GM18511 (cell line): ENCODE measurements around the gene KDELR1.
"Not testable (repeated sequence)": the region's sequence is repeated elsewhere in the genome, so short reads cannot be mapped to it uniquely, and the experiment has no call there.

Experiments used
- ATAC-seq: cut with Tn5 transposase; IDR thresholded peaks from one replicate; pipeline ENCODE4 v1.9.1; 2021; ENCODE audit warnings: mild to moderate bottlenecking, moderate library complexity; ENCODE audit not compliant: unreplicated experiment

The KDELR1 gene

DNA sequence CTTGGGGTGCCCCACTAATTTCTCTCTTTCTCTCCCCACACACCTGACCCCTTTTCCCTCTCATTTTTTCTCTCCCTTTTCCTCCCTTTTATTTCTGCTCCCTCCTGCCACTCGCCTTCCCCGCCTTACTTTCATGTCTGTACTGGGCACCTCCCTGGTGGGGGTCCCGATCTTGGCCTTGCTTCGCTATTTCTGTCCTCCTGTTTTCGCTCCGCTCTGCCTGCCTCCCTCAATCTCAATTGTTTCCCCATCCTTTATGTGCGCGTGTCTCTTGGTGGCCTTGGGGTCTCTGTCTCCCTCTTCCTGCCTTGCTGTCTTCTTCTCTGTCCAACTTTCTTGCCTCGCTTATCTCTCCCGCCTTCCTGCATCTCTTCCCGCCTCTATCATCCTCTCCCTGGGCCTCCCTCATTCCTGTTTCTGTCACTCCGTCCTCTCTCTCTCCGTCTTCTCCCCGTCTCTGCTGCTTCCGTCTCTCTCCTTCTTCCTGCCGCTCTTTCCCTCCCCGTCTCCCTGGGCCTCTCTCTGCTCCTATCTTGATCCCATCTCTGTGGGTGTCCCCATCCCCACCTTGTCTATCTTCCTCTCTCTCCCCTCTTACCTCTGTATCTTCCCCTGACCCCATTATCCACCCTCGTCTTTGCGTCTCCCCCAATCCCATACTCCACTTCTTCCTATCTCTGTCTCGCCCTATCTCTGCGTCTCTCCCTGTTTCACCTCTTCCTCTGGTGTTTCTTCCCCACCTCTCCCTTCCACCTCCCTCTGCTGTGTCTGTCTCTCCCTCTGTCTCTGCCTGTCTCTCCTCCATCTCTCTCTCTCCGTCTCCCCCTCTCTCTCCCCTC lies 6.1 kb upstream of the KDELR1 start:
- ATAC-seq, result no peak

DNA sequence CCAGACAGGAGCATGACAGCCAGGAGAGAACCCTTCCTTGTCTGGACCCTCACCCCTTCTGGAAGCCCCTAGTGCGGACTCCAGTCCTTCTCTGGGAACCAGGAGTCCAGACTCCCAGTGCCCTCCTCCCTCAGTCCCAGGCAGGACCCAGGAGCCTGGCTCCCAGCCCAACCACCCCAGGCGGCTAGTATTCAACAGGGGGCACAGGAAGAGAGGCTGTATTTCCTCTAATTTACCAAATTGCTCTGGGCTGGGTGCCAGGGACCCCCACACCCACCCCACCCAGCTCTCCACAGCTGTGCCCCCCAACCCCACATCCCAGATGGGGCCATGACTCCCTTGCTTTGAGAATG lies 5.4 kb upstream of the KDELR1 start:
- no peak for ATAC-seq

DNA sequence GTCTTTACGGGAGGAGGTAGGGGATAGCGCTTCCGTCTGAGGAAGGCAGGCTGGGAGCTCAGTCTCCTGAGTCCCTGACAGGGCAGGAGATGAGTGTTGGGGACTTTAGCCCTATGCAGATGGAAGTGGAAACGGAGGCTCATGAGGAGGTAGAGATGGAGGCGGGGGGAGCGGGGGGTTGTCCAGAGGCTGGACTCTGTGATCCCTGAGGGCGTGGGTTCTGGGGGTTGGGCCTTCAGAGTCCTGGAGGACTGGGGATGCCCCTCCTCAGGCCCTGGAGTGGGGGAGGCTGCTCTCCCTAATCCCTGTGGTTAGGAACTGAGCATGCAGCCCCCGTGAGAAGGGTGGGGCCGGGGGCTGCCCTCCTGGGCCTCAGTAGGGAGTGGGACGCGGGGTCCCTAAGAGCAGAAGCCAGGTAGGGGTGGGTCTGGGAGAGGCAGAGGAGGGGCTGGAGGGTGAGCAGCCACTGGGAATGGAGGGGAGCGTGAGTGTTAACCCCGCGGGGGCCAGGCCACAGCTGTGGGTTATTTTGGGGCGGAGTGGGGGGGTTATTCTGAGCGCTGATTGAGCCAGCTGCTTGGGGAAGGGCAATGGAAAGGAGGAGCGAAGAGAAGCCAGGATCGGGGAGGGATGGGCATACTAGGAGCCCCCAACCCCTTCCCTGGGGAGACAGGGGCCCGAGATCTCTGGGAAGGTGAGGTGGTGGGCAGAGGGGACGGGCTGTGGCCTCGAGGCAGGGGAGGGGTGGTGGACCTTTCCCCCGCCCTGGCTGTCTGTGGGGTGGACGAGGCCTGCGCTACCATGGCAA lies 4.9 kb upstream of the KDELR1 start:
- no peak for ATAC-seq

DNA sequence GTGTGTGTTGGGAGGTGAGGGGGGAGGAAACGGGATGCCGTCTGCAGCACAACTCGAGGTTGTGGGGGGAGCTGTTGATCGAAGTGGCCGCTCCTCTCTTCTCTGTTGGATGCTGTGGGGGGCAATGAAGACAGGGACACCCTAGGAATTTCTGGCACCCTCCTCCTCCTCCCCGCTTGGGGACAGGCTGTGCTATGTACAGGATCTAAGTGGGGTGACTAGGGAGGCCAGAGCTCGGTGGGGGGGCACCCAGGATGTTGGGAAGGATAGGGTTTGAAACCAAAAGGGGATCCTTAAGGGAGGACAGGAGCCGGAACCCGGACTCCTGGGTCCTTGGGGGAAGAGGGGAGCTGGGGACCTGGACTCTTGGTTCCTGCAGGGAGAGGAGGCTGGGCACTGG lies 4.1 kb upstream of the KDELR1 start:
- ATAC-seq, result no peak

DNA sequence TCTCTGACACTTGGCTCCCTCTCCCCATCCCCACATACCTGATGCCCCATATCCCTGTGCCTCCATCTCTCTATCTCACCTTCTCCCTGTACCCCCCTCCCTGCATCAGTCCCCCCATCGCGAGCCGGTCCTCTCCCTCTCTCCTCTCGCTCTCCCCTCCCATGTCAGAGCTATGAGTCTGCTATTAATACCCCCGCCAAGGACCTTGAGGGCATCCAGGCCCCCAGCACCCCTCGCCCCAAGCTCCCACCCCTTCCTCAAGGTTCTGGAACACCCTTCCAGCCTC lies 3.8 kb upstream of the KDELR1 start:
- no peak for ATAC-seq

DNA sequence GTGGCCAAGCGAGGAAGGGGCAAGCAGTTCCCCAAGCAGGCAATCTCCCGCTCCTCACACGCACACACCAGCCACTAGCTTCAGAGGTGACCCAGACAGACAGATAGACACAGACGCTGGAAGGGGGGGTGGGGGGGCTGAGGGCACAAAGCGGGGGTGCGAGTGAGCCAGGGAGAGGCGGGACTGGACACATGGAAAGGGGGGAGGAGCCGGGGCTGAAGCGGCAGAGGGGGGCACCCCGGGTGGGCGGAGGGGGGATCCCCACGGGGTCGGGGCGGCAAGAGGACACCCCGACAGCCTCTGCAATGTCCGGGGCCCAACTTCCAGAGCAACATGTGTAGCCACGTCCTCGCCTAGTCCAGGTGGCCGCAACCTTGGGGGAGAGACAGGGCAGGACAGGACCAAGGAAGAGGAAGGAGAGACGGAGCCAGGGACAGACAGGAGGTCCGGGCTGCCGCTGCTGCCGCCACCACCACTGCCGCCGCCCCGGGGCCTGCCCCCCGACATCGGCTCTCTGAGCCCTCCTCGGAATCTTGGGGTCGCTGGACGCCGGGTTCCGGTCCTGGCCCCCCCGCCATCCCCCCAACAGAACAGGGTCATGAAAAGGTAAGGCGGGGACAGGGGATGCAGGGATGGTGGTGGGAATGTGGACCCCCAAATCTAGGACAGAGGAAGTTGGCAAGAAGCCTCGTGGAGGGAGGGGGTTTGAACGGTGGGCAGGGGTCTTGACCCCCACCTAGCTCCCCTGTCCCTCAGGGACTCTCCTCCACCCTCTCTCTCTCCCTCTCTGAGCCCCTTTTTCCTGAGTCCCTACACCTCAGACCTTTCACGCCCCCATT lies 3.2 kb upstream of the KDELR1 start:
- no peak for ATAC-seq

DNA sequence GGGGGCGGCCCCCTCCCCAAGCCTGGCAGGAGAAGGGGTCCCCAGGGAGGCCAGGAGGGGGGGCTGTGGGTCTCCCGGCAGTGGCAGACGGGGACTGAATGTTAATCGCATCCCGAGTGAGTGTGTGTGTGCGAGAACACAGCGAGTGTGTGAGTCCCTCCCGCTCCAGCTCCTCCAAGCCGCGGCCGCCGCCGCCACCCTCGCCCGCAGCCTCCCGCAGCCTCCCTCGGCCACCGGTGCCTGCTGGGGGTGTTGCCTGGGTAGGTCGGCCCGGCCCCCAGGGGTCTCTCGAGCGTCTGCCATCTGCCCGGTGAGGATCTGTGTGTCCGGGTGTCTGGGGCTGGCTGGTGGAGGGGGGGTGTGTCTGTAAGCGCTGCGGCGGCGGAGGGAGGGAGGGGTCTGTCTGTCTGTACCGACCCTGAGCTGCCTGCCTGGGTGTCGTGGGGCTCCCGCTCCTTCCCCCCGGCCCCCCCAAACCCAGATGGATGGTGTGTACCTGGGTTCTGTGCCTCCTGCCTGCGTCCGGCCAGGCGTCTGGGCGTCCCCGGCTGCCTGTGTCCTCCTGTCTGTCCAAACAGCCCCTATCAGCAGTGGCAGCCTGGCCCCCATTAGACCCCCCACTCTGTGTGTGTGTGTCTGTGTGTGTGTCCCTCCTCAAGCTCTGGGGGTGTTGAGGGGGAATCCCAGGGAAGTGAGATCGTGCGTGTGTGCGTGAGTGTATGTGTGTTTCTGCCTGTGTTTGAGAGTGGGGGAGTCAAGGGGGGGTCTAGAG lies 2.4 kb upstream of the KDELR1 start, which contains the start of gene GRIN2D:
GRIN2D (plus strand) TSS at position 110 of the 772 bp plus-strand sequence. CDS start 4,725 bp downstream, outside the sequence.
- no peak for ATAC-seq

DNA sequence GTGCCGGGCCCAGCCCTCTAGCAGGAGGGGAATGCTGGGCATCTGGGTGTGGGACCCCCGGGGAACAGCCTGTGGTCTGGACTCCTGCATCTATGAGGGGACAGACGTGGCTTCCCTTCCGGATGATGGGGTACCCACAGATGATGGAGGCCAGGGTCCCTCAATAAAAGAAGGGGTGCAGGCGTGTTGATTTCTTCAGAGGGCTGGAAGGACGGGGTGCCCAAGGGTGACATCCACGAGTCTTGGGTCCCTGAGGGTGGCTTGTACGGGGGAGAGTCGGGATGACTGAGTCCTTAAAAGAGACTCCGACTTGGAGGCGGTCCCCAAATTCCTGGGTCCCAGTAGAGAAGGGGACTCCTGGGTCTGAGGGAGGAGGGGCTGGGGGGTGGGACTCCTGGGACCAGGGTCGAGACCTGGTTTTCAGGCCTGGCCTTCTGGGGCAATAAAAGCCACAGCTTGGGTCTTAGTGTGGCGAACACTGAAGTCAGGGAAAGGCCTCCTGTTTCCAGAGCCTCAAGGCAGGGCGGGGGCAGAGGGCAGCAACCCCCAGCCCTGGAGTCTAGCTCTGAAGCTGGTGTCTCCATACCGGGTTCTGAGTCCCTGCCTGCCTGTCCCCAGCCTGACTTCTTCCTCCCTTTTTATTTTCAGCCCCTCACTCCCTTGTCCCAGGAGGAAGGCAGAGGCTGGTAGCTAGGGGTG lies 1.7 kb upstream of the KDELR1 start:
- no peak for ATAC-seq

DNA sequence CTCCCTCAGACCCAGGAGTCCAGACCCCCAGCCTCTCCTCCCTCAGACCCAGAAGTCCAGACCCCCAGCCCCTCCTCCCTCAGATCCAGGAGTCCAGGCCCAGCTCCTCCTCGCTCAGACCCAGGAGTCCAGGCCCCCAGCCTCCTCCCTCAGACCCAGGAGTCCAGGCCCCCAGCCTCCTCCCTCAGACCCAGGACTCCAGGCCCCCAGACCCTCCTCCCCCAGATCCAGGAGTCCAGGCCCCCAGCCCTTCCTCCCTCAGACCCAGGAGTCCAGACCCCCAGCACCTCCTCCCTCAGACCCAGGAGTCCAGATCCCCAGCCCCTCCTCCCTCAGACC lies 624 bp upstream of the KDELR1 start:
- not testable (repeated sequence) for ATAC-seq

DNA sequence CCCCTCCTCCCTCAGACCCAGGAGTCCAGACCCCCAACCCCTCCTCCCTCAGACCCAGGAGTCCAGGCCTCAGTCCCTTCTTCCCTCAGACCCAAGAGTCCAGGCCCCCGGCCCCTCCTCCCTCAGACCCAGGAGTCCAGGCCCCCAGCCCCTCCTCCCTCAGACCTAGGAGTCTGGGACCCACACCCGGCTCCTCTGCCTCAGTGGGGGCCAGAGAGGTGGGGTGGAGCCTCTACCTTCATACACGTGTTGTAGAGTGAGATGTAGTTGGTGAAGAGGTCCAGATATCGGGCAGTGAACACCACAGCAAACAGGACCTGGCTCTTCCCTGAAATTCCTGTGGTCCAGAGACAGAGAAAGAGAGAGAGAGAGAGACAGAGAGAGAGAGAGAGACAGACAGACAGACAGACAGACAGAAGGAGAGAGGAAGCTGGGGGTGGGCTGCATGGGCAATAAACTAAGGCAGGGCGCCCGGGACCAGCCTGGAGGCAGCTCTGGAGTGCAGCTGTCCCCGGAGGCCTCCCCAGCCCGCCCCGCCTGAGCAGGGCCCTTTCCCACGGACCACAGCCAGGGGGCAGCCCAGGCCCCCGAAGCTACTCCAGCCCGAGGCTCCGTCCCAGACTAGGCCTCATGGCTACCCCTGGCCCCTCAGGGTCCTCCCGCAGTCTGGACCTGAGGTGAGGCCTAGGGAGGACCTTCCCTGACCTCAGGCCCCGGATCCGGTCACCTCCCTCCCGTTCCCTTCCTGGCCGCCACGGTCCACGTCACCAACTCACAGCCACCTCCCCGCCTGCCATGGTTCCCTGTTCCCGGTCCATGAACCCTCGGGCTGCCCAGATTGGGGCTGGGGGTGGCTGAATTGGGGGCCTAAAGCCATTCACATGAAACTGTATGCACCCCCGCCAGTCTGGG lies 907 bp downstream of the KDELR1 start:
- ATAC-seq, result no peak

DNA sequence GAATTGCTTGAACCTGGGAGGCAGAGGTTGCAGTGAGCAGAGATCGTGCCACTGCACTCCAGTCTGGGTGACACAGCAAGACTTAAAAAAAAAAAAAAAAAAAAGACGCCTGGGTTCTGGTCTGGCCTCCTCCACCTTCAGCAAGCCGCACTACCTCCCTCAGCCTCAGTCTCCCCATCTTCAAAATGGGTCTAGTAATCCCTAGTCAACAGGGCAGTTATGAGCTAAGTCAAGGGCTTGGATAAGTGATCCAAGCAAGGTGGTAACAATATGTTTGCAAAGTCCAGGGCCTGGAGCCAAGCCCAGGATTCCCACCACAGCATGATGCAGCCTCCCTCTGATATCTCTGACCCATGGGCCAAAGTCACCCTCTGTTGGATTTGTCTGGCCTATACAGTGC lies 4.4 kb downstream of the KDELR1 start:
- ATAC-seq, result no peak

DNA sequence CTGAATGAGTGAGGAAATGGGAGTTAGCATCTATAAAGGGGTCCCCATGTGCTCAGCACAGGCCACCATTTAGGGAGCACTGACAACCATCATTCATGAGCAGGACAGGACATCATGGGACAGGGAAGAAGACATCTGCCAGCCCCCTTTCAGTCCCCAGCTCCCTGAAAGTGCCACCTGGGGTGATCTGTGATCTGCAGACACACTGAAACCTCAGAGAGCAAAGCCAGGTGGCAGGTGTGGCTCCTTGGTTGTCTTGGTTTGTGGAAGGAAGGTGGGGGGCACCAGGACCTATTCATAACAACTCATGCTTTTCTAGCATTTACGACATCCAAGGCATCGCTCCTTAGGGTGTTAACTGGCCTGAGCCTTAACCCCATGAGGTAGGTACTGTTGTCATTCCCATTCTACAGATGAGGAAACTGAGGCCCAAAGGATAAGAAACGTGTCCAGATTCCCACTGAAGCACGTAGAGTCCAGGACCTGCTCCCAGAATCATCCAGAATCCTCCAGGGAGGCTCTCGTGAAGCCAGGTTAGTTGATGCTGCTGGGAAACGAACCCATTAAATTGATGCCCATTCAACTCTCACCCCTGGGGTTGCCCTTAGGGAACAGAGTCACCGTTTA lies 5.8 kb downstream of the KDELR1 start:
- ATAC-seq, result no peak

DNA sequence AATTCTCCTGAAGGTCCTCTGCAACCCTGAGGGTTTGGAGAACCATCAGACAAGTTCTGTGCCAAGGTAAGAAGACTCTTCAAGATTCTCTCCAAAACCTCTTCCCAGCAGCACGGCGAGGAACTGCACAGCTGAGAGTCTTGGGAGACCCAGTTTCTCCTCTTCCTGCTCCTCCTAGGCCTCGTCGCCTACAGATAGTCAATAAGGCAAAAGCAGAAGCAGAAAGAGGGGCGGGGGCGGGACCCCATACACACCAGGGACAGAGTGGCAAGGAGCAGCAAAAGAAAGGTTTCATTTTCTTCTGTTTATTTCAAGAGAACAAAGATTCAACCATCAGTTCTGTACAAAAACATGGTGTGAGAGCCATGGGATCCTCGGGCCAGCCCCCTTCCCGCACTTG lies 9.1 kb downstream of the KDELR1 start:
- ATAC-seq, result no peak

DNA sequence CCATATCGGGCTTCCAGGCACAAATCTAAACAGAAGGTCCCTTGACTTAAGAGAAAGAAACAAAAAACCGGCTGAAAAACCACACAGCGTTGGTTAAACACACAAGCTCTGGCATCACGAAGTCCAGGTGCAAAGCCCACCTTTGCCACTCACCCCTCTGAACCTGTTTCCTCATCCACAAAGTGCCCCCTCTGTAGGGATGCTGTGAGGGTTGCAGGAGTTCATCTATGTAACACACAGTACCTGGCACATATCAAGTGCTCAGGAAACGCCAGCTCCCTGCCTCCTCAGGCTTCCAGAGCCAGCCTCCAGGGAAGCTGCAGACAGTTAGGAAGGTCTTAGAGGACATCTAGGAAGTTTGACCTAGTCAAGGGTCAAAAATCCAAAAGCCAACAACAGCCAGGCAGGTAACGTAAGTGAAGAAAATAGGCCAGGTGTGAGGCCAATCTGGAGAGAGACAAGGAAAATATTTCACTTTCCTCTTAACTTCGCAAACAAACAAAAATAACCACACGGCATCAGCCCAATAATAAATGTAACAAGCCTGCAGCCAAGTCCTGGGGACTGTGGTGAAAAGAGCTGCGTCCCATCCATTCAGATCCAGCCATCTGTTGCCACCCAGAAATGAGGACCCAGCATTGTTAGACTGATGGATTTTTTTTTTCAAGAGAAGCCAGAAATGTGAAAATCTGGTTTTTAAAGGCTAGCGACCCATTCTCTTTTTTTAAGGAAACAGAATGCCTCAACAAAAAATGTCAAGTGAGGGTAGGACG lies 10.0 kb downstream of the KDELR1 start:
- no peak for ATAC-seq

DNA sequence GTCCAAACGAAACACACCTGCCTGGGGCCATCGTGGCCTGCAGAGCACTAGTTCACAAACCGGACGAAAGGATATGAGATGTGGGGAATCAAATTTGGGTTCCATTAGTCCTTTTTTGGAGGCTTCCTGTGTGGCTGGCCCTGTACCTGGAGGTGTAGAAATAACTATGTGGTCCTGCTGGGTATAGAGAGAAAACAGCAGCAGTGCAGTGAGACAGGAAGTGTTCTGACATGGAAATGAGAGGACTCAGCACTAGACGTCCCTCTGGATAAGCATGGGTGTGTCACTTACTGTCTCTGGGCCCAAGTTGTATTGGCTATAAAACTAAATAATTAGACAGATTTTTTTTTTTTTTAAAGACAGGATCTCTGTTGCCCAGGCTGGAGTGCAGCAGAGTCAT lies 12.3 kb downstream of the KDELR1 start:
- ATAC-seq, result no peak

DNA sequence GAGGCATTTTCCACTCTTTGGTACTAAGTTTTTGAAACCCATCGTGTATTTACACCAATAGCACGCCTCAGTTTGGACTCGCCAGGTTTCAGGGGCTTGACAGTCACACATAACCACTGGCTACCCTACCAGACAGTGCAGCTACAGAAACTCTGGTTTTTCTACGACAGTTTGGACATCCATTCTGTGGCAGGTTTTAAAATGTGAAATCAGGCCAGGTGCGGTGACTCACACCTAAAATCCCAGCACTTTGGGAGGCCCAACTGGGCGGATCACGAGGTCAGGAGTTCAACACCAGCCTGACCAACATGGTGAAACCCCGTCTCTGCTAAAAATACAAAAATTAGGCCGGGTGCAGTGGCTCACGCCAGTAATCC lies 13.2 kb downstream of the KDELR1 start:
- no peak for ATAC-seq

DNA sequence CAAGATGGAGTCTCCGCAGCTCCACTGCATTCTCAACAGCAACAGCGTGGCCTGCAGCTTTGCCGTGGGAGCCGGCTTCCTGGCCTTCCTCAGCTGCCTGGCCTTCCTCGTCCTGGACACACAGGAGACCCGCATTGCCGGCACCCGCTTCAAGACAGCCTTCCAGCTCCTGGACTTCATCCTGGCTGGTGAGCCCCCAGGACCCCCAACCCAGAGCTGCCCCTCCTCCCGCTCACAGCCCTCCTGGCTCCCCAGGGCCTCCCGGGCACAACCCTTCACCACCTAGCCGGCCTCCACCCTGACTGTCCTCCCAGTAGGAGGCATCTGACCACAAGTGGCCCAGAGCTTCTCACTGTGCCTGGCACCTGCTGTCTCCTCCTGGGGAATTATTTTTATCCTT lies 17.8 kb downstream of the KDELR1 start:
- ATAC-seq, result no peak

DNA sequence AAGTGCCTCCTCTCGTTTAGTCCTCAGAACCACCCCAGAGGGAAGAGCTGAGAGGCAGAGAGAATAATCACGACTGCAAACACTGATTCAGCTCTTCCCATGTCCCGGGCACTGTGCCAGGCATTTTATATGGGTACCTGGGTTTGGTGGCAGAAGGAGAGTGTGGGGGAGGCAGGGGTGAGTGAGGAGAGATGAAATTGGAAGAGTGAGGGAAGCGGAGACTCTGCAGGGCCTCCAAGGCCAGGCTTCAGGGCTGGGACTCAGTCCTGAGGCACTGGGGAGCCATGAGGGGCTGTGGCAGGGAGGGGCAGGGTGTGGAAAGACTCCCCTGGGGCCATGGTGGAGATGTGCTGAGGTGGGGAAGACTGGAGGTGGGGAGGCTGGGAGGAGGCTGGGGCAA lies 18.4 kb downstream of the KDELR1 start:
- no peak for ATAC-seq
